Measurements from ENCODE around the gene CD82. TPM values are rescaled to one million over a fixed set of nuclear protein-coding genes. Genes with fewer than 3 reads are reported as not detected.

The CD82 gene
- total RNA-seq, 1 experiment from 2014 or later, result 26.1 TPM

DNA sequence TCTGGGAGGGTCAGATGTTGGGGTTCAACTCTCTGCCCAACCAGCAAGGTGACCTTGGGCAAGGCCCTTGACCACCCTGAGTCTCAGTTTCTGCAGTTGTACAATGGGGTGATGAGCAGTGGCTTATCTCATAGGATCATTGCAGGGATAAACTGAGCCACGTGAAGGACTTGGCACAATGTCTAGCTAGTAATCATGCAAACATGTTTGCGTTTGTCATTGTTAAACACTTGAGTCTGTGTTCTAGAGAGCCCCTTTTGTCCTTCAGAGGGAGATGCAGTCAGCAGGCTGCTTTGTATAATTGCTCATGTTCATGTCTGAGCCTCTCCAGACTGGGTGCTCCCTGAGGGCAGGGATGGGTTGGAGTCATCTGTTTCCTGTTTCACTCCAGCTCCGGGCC is 15.8 kb downstream of the CD82 start:
- DNase-seq (ENCODE audit: low read depth, low spot score), result no peak
- CTCF ChIA-PET, result no interaction called here
- no peak overlapping the region for H3K4me3 ChIP-seq (ENCODE audit: low read depth in 2 of 2, low read length in 2 of 2)
- in situ Hi-C loops (cut with HindIII; ENCODE audit: low pct_unique_long_range_greater_than_20kb, low sequenced_read_pairs) (no loop called here), intact Hi-C loops (cut with micrococcal nuclease; ENCODE audit: unreplicated experiment) (no loop called here)
- no peaks in the 10 kb centered on the region for H3K27me3 ChIP-seq (ENCODE audit: control insufficient read depth, insufficient read depth, low read length)
- no peaks in the 10 kb centered on the region for H3K36me3 ChIP-seq (ENCODE audit: control insufficient read depth, insufficient read depth, low read length)
- TF ChIP-seq SIN3A (IDR thresholded peaks at IDR 0.05; ENCODE audit: borderline replicate concordance, insufficient read depth, low read depth, low read length), result no peak
- TF ChIP-seq TCF7L2 (IDR thresholded peaks at IDR 0.05; ENCODE audit: low read depth, low read length), result no peak
- TF ChIP-seq, protein P1, sequence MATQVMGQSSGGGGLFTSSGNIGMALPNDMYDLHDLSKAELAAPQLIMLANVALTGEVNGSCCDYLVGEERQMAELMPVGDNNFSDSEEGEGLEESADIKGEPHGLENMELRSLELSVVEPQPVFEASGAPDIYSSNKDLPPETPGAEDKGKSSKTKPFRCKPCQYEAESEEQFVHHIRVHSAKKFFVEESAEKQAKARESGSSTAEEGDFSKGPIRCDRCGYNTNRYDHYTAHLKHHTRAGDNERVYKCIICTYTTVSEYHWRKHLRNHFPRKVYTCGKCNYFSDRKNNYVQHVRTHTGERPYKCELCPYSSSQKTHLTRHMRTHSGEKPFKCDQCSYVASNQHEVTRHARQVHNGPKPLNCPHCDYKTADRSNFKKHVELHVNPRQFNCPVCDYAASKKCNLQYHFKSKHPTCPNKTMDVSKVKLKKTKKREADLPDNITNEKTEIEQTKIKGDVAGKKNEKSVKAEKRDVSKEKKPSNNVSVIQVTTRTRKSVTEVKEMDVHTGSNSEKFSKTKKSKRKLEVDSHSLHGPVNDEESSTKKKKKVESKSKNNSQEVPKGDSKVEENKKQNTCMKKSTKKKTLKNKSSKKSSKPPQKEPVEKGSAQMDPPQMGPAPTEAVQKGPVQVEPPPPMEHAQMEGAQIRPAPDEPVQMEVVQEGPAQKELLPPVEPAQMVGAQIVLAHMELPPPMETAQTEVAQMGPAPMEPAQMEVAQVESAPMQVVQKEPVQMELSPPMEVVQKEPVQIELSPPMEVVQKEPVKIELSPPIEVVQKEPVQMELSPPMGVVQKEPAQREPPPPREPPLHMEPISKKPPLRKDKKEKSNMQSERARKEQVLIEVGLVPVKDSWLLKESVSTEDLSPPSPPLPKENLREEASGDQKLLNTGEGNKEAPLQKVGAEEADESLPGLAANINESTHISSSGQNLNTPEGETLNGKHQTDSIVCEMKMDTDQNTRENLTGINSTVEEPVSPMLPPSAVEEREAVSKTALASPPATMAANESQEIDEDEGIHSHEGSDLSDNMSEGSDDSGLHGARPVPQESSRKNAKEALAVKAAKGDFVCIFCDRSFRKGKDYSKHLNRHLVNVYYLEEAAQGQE (IDR thresholded peaks at IDR 0.05; ENCODE audit: insufficient read depth in 1 of 2, low read depth in 2 of 2, low read length in 1 of 2), result no peak
- no peak for TF ChIP-seq POLR2AphosphoS5 (IDR thresholded peaks at IDR 0.05; ENCODE audit: low read depth, low read length)
- TF ChIP-seq, protein P2, sequence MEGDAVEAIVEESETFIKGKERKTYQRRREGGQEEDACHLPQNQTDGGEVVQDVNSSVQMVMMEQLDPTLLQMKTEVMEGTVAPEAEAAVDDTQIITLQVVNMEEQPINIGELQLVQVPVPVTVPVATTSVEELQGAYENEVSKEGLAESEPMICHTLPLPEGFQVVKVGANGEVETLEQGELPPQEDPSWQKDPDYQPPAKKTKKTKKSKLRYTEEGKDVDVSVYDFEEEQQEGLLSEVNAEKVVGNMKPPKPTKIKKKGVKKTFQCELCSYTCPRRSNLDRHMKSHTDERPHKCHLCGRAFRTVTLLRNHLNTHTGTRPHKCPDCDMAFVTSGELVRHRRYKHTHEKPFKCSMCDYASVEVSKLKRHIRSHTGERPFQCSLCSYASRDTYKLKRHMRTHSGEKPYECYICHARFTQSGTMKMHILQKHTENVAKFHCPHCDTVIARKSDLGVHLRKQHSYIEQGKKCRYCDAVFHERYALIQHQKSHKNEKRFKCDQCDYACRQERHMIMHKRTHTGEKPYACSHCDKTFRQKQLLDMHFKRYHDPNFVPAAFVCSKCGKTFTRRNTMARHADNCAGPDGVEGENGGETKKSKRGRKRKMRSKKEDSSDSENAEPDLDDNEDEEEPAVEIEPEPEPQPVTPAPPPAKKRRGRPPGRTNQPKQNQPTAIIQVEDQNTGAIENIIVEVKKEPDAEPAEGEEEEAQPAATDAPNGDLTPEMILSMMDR (IDR thresholded peaks at IDR 0.05), result no peak
- no peak for ATAC-seq
- H3K27ac ChIP-seq (ENCODE audit: low read length), result no peak overlapping the region
- POLR2A ChIA-PET, result interaction anchor here (0.7 kb wide), 1 partner anchor 57 kb away, joined by 4 read pairs; no protein-coding TSS in a partner anchor
- no peaks in the 10 kb centered on the region for H3K4me1 ChIP-seq (ENCODE audit: control insufficient read depth, insufficient read depth, low read length)
- no TSS peak for BruUV-seq (replicated peaks)
- no peaks in the 10 kb centered on the region for H3K9me3 ChIP-seq (ENCODE audit: control insufficient read depth, insufficient read depth, low read depth, low read length)

DNA sequence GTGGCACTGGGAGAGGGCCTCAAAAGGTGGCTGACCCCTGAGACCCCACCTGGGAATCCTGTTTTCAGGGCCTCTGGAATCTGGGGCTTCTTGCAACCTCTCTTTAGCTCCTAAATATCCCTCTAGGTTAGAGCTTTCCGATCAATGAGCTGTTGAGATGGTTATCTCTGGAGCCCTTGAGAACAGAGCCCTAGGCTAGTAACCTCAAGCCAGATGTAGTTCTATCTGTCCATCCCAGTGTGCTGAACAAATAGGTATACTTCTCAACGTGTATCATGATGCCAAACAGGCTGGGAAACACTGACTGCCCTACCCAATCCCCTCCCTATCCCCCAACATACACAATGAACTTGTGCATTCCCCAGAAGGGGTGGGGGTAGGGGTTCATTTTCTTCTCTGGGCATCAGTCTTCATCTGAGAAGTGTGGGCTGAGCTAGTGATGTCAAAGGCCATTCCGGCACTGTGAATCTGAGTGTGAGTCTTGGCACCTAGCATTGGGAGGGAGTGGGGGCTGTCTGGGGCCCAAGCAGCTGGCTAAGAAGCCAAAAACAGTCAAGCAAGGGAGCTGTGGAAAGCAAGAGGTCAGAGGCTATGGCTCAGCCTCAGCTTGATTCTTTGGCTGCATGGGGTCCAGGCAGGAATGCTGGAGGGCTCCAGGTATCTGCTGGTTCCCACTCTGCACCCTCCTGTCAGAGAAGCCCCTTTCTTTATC is 17.3 kb downstream of the CD82 start:
- no peak overlapping the region for H3K4me3 ChIP-seq (ENCODE audit: low read depth in 2 of 2, low read length in 2 of 2)
- ATAC-seq (no peak), DNase-seq (ENCODE audit: low read depth, low spot score) (no peak)
- BruUV-seq (replicated peaks), result no TSS peak
- no peak overlapping the region for H3K27ac ChIP-seq (ENCODE audit: low read length)
- in situ Hi-C loops (cut with HindIII; ENCODE audit: low pct_unique_long_range_greater_than_20kb, low sequenced_read_pairs) (no loop called here), intact Hi-C loops (cut with micrococcal nuclease; ENCODE audit: unreplicated experiment) (no loop called here)
- ChIA-PET CTCF (no interaction called here), POLR2A (no interaction called here)
- TF ChIP-seq, protein P1 (IDR thresholded peaks at IDR 0.05; ENCODE audit: insufficient read depth in 1 of 2, low read depth in 2 of 2, low read length in 1 of 2), result no peak
- TF ChIP-seq TCF7L2 (IDR thresholded peaks at IDR 0.05; ENCODE audit: low read depth, low read length), result no peak
- TF ChIP-seq, protein P2 (IDR thresholded peaks at IDR 0.05), result no peak
- no peak for TF ChIP-seq SIN3A (IDR thresholded peaks at IDR 0.05; ENCODE audit: borderline replicate concordance, insufficient read depth, low read depth, low read length)
- TF ChIP-seq POLR2AphosphoS5 (IDR thresholded peaks at IDR 0.05; ENCODE audit: low read depth, low read length), result no peak
- no peaks in the 10 kb centered on the region for H3K4me1 ChIP-seq (ENCODE audit: control insufficient read depth, insufficient read depth, low read length)
- H3K36me3 ChIP-seq (ENCODE audit: control insufficient read depth, insufficient read depth, low read length), result no peaks in the 10 kb centered on the region
- H3K9me3 ChIP-seq (ENCODE audit: control insufficient read depth, insufficient read depth, low read depth, low read length), result no peaks in the 10 kb centered on the region
- H3K27me3 ChIP-seq (ENCODE audit: control insufficient read depth, insufficient read depth, low read length), result no peaks in the 10 kb centered on the region
